ENCODE data around the gene HDGFL3. TPM values are rescaled to one million over a fixed set of nuclear protein-coding genes. Genes with fewer than 3 reads are reported as not detected.
"Not testable (repeated sequence)": the region's sequence is repeated elsewhere in the genome, so short reads cannot be mapped to it uniquely, and the experiment has no call there.

HDGFL3 gene
- 72.1 and 72.3 TPM in 2 replicates for total RNA-seq (2014; rRNA removed; shearing (Covaris generic))

- DNase-seq (ENCODE audit: low spot score) = peak; percentile 41
Measured at GRCh38 chr15:83207660-83208366, at the start of gene HDGFL3. Gene HDGFL3 (minus strand): TSS chr15:83207823. CDS start chr15:83207414, 409 bp downstream.

DNA sequence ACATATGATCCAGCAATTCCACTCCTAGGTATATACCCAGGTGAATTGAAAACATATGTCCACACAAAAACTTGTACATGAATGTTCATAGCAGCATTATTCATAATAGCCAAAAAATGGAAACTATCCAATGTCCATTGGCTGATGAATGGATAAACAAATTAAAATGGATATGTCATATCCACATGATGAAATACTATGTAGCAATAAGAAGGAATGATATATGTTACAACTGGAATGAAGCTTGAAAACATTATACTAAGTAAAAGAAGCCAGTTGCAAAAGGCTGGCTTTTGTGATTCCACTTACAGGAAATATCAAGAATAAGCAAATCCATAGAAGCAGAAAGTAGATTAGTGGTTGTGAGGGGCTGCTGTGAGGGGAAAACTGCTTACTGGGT lies 43.2 kb upstream of the HDGFL3 start:
- no peak for DNase-seq (ENCODE audit: low spot score)

GRCh38 chr15:83249030-83249343 lies 41.4 kb upstream of the HDGFL3 start:
- DNase-seq (ENCODE audit: low spot score) = no peak

DNA sequence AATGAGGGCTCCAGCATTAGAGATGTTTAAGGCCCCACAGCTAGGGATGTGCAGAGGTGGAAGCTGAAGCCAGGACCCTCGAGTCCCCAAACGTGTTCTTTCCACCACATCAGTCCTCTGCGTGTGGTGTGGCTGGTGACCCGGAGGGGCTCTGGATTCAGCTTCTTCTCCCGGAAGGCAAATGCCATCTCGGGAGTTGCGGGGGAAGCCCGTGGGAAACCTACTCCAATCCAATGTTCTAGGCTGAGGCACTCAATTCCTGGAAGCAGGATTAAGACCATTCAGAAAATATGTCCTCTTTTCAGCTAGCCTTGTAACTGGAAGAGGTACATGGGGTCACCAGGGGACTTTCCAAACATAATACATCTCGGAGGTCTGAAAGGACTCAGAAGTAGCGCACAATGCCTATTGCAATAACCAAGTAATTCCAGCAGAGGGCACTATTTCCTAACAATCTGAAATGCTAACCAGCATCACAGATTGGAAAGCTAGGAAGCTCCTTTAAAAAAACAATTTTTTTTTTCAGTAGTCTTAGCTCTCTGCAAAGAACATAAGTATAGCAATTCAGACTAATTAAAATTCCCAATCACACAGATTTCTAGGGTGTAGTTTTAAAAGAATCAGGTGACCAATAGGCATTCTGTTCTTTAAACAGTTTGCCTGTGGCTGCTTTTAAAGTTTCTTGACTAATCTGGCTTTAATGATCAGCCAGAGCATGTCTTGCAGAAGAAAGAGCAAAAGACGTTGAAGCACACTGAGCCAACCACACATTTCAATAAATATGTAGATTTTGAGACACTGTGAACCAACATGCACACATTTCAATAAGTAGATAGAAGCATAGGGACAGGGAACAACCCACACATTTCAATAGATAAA lies 40.8 kb upstream of the HDGFL3 start:
- DNase-seq (ENCODE audit: low spot score) = peak; percentile 60

- no peak for DNase-seq (ENCODE audit: low spot score)
Measured at GRCh38 chr15:83243634-83244033, 36.0 kb upstream of the HDGFL3 start.

GRCh38 chr15:83230242-83230641 lies 22.6 kb upstream of the HDGFL3 start:
- DNase-seq (ENCODE audit: low spot score) = no peak

- DNase-seq (ENCODE audit: low spot score) = no peak
Measured at GRCh38 chr15:83225449-83225848, 17.8 kb upstream of the HDGFL3 start.

DNA sequence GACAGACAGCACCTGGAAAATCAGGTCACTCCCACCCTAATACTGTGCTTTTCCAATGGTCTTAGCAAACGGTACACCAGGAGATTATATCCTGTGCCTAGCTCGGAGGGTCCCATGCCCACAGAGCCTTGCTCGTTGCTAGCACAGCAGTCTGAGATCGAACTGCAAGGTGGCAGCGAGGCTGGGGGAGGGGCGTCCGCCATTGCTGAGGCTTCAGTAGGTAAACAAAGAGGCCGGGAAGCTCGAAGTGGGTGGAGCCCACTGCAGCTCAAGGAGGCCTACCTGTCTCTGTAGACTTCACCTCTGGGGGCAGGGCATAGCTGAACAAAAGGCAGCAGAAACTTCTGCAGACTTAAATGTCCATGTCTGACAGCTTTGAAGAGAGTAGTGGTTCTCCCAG lies 14.2 kb upstream of the HDGFL3 start:
- DNase-seq (ENCODE audit: low spot score) = not testable (repeated sequence)

- DNase-seq (ENCODE audit: low spot score) = peak; percentile 6
Measured at GRCh38 chr15:83219026-83219425, 11.4 kb upstream of the HDGFL3 start.

GRCh38 chr15:83215306-83215705 lies 7.7 kb upstream of the HDGFL3 start:
- DNase-seq (ENCODE audit: low spot score) = no peak

GRCh38 chr15:83210619-83211018 lies 3.0 kb upstream of the HDGFL3 start:
- DNase-seq (ENCODE audit: low spot score) = peak; percentile 58

GRCh38 chr15:83209333-83209732 lies 1.7 kb upstream of the HDGFL3 start:
- no peak for DNase-seq (ENCODE audit: low spot score)

DNA sequence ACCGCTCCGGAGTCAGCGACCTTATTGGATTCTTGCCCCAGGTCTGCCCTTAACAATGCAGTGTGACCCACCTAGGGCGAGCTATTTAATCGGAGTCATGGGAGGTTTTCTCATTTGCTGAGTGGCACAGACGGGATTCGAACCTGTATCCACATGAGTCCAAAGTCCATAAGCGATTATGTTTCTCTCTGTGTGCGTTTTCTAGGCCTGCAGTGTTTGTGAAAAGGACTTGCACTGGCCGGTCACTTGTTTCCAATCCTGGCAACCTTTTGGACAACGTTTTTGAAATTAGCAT lies 691 bp upstream of the HDGFL3 start:
- peak; percentile 5 for DNase-seq (ENCODE audit: low spot score)

GRCh38 chr15:83207009-83207659 lies 489 bp downstream of the HDGFL3 start:
- DNase-seq (ENCODE audit: low spot score) = peak; percentile 8

GRCh38 chr15:83206526-83207008 lies 1.1 kb downstream of the HDGFL3 start:
- DNase-seq (ENCODE audit: low spot score) = peak; percentile 9

GRCh38 chr15:83205725-83206324 lies 1.8 kb downstream of the HDGFL3 start:
- peak; percentile 10 for DNase-seq (ENCODE audit: low spot score)

GRCh38 chr15:83204697-83205096 lies 2.9 kb downstream of the HDGFL3 start:
- no peak for DNase-seq (ENCODE audit: low spot score)

- DNase-seq (ENCODE audit: low spot score) = no peak
Measured at GRCh38 chr15:83203543-83203942, 4.1 kb downstream of the HDGFL3 start.

GRCh38 chr15:83200589-83200988 lies 7.0 kb downstream of the HDGFL3 start:
- no peak for DNase-seq (ENCODE audit: low spot score)

DNA sequence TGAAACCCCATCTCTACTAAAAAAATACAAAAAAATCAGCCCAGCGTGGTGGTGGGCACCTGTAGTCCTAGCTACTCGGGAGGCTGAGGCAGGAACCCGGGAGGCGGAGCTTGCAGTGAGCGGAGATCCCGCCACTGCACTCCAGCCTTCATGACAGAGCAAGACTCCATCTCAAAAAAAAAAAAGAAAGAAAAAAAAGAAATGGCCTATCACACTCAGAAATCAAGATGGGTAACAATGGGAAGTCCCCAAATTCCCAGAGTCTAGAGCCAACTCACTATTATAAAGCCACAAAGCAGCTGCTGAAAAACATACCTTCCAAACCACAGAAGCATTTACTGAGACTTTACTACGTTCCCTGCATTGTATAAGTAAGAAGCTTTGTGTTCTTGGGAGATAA lies 7.5 kb downstream of the HDGFL3 start:
- peak; percentile 71 for DNase-seq (ENCODE audit: low spot score)

- DNase-seq (ENCODE audit: low spot score) = no peak
Measured at GRCh38 chr15:83199288-83199687, 8.3 kb downstream of the HDGFL3 start.

GRCh38 chr15:83198476-83198875 lies 9.1 kb downstream of the HDGFL3 start:
- DNase-seq (ENCODE audit: low spot score) = no peak
